Sigmoid colon (tissue), 7 donors: Measurements from ENCODE around the gene IMMP2L. TPM values are rescaled to one million over a fixed set of nuclear protein-coding genes. Genes with fewer than 3 reads are reported as not detected.
A peak's percentile ranks its signal among the peaks of the same experiment; 100 is the strongest.

Source experiments
- DNase-seq: peaks from one replicate; pipeline ENCODE4 v3.0.0-alpha.2; 2019
- H3K27ac ChIP-seq, 4 donors: fragments of 200-600 bp; sonication (generic); one replicate each; pipeline ENCODE4 v1.5.1; 2016 to 2019; ENCODE audit warnings: mild to moderate bottlenecking in 1 of 4
- H3K27me3 ChIP-seq, 3 donors: fragments of 200-600 bp; sonication (generic); one replicate each; pipeline ENCODE4 v1.5.1; 2019; ENCODE audit warnings: mild to moderate bottlenecking in 1 of 3
- H3K36me3 ChIP-seq, 4 donors: fragments of 200-600 bp; sonication (generic); one replicate each; pipeline ENCODE4 v1.5.1; 2016 to 2019
- H3K4me1 ChIP-seq, 4 donors: fragments of 200-600 bp; sonication (generic); one replicate each; pipeline ENCODE4 v1.5.1; 2017 to 2019
- H3K4me3 ChIP-seq, 4 donors: fragments of 200-600 bp; sonication (generic); one replicate each; pipeline ENCODE4 v1.5.1; 2017 to 2019; ENCODE audit warnings: mild to moderate bottlenecking in 2 of 4, moderate library complexity in 1 of 4
- H3K9me3 ChIP-seq, 4 donors: fragments of 200-600 bp in 3 of 4; sonication (generic) in 3 of 4; one replicate each; pipeline versions ENCODE4 v1.5.1 to v1.6.1; 2013 to 2019
- EP300 ChIP-seq, 4 donors: sonication (generic); formaldehyde crosslinking; IDR thresholded peaks; one replicate each; pipeline ENCODE4 v1.6.1; 2017; ENCODE audit warnings: antibody characterized with exemption in 4 of 4
- POLR2A ChIP-seq, 2 donors: fragments of 450-650 bp; IDR thresholded peaks; one replicate each; pipeline ENCODE4 v1.6.1; 2016; ENCODE audit warnings: antibody characterized with exemption in 2 of 2, mild to moderate bottlenecking in 2 of 2, moderate library complexity in 2 of 2
- POLR2AphosphoS5 ChIP-seq, 4 donors: sonication (generic); formaldehyde crosslinking; IDR thresholded peaks; one replicate each; pipeline ENCODE4 v1.6.1; 2017; ENCODE audit warnings: antibody characterized with exemption in 4 of 4
- WGBS, 2 donors: extraction: QIAGEN DNeasy Blood & Tissue Kit; methylation state at CpG; one replicate each; pipeline ENCODE4 v1.1.7; 2013; 5-methylcytosine and 5-hydroxymethylcytosine counted together
- intact Hi-C: fragments of 100-400 bp; cut with DNase I; formaldehyde crosslinking; loops from one replicate; pipeline ENCODE4 v1.15.1; 2023
- polyA plus RNA-seq, 3 donors: library from polyadenylated mRNA; stranded (reverse); fragments of 200-250 nt; gene quantifications; one replicate each; pipeline ENCODE4 v1.2.3, GENCODE V29; 2013
- total RNA-seq, 4 donors: library from RNA; depleted of rRNA; stranded (reverse); fragments of >200 nt; gene quantifications; one replicate each; pipeline ENCODE4 v1.1.0, GENCODE V29; 2016
- TF ChIP-seq, protein P1 (sequence below), 4 experiments: fragments of 450-650 bp in 3 of 4; fragments of 200-600 bp in 1 of 4; IDR thresholded peaks; one replicate each; pipeline ENCODE4 v1.5.1; 2016 to 2019; ENCODE audit warnings: antibody characterized with exemption in 4 of 4, mild to moderate bottlenecking in 3 of 4, moderate library complexity in 2 of 4
- donor health status: healthy with polysubstance abuse.
- donor health status: Bipolar disorder and iron deficiency.
- donor health status: healthy.

IMMP2L gene
- total and polyA plus RNA-seq, 7 donors = 2.5 to 57.9 (median 18.5) TPM

DNA sequence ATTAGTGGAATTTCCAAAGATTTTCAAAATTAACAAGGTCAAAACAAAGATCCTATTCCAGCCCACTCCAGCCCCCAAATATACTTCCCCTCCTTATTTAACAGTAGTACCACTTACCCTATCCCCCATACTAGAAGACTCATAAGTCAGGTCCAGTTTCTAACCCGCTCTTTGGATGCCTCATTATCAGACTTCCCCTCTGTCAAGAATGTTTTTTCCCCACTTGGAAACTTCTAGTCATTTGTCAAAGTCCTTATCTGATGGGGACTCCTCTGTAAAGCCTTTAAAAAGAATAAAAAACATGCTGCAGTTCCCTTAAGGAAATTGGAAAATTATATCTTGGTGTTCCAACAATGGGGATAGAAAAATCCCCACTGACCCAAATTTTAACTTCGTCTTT lies 70.1 kb downstream of the IMMP2L start:
- no peaks in the 10 kb centered on the region for H3K27me3 ChIP-seq
- no peaks in the 10 kb centered on the region for H3K36me3 ChIP-seq
- H3K27ac ChIP-seq = no peak overlapping the region
- H3K4me3 ChIP-seq = no peak overlapping the region
- no peaks in the 10 kb centered on the region for H3K9me3 ChIP-seq
- intact Hi-C loops = no loop called here
- H3K4me1 ChIP-seq = no peaks in the 10 kb centered on the region
- WGBS, 2 donors = 89 to 95% methylated on average over 2 of the region's 2 CpGs
- TF ChIP-seq, protein P1, sequence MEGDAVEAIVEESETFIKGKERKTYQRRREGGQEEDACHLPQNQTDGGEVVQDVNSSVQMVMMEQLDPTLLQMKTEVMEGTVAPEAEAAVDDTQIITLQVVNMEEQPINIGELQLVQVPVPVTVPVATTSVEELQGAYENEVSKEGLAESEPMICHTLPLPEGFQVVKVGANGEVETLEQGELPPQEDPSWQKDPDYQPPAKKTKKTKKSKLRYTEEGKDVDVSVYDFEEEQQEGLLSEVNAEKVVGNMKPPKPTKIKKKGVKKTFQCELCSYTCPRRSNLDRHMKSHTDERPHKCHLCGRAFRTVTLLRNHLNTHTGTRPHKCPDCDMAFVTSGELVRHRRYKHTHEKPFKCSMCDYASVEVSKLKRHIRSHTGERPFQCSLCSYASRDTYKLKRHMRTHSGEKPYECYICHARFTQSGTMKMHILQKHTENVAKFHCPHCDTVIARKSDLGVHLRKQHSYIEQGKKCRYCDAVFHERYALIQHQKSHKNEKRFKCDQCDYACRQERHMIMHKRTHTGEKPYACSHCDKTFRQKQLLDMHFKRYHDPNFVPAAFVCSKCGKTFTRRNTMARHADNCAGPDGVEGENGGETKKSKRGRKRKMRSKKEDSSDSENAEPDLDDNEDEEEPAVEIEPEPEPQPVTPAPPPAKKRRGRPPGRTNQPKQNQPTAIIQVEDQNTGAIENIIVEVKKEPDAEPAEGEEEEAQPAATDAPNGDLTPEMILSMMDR (IDR thresholded peaks at IDR 0.05) = no peak
- TF ChIP-seq POLR2A (IDR thresholded peaks at IDR 0.05) = no peak
- DNase-seq = no peak

DNA sequence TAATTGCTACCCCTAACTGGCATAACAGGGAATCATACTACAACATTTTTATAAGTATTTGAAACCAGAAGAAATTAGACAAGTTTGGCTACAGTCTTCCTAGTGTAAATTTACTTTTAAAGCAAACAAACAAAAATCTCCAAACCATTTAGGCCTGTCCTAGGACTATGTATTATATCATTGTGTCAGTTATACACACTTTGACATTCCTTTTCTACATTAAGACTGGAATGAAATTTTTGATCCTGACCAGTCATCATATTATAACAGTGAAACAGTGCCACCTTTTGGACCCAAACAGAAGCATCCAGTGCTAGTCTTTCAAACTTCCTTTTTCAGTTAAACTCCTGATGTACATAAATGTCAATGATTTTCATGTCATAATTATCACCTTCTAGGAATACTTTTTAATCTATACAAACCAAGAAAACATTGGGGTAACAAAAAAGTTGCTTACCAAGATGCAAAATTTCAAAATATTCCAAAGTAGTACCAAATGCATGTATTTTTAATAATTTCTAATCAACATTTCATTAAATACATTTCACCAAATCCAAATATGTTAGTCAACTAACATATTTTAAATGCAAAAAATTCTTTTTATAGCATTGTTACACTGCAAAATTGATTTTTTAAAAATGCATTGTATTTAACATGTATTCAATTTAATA lies 75.7 kb downstream of the IMMP2L start:
- Histone ChIP-seq H3K4me1 (peaks cover 0 to 3% (median 0%) of the 10 kb centered on the region in 4 donors), H3K4me3 (no peak overlapping the region), H3K36me3 (no peaks in the 10 kb centered on the region), H3K27me3 (no peaks in the 10 kb centered on the region), H3K27ac (no peak overlapping the region), H3K9me3 (no peaks in the 10 kb centered on the region)
- intact Hi-C loops = loop anchor here (5.0 kb wide), 1 partner anchor 394 kb away; the partner anchor contains the start of gene LRRN3
- no peak for DNase-seq
- TF ChIP-seq EP300 (IDR thresholded peaks at IDR 0.05) = no peak
- TF ChIP-seq, protein P1 (IDR thresholded peaks at IDR 0.05) = peak; percentile 23 to 64 (median 43)

DNA sequence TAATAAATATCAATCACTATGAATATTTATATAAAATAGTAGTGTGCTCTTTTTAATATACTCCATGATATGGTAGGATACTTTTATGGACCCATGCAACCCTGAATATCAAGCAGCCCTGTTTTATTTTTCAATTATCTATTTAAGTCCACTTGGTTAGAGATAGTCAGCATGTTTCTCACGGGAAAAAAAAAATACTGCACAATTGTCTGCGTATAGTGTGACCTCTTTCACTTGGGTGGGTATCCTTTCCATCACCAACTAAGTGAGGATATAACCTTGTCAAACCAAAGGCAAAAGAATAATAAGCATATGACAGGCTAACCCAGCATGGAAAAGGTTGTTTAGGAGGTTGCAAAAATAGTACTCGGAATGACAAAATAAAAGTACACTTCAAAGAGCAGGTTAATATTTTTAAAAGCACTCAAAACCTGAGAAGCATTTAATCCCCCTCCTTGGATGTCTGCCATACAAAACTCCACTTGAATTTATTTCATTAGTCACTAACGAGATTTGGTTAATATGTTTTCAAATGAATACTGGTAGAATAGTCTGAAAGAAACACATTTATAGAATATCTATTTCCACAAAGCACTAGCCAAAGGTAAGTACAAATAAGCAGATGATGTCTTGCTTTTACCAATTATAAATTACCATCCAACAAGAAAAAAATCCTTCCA lies 76.5 kb downstream of the IMMP2L start:
- no peaks in the 10 kb centered on the region for H3K27me3 ChIP-seq
- H3K27ac ChIP-seq = no peak overlapping the region
- H3K9me3 ChIP-seq = no peaks in the 10 kb centered on the region
- H3K4me3 ChIP-seq = no peak overlapping the region
- H3K36me3 ChIP-seq = no peaks in the 10 kb centered on the region
- H3K4me1 ChIP-seq = peaks cover 0 to 3% (median 0%) of the 10 kb centered on the region in 4 donors
- intact Hi-C loops = loop anchor here (5.0 kb wide), 1 partner anchor 394 kb away; the partner anchor contains the start of gene LRRN3
- TF ChIP-seq, protein P1 (IDR thresholded peaks at IDR 0.05) = no peak
- 92 to 93% methylated on average over 4 of the region's 4 CpGs for whole genome bisulfite sequencing, 2 donors
- DNase-seq = no peak

DNA sequence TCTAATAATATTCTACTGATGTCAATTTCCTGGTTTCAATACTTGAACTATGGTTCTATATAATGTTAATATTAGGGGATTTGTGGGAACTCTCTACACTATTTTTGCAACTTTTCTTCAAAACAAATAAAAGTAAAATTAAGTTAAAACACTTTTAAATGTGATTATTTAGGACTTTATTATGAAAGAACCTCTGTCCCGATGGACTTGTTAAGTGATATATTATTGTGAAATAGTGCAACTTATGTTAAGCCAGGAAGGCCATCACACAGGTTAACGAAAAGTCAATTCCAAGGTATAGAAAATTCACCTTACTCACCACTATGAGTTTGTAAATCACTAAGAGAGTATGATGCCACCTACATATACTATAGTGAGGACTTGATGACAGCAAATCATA lies 79.2 kb downstream of the IMMP2L start:
- H3K27ac ChIP-seq = no peak overlapping the region
- H3K9me3 ChIP-seq = no peaks in the 10 kb centered on the region
- no peak for DNase-seq
- TF ChIP-seq POLR2A (IDR thresholded peaks at IDR 0.05) = no peak
- TF ChIP-seq, protein P1 (IDR thresholded peaks at IDR 0.05) = no peak
- no peak for TF ChIP-seq EP300 (IDR thresholded peaks at IDR 0.05)
- no peak for TF ChIP-seq POLR2AphosphoS5 (IDR thresholded peaks at IDR 0.05)
- 74 to 98% methylated on average over 2 of the region's 2 CpGs for WGBS, 2 donors
- H3K27me3 ChIP-seq = no peaks in the 10 kb centered on the region
- intact Hi-C loops = no loop called here
- no peaks in the 10 kb centered on the region for H3K36me3 ChIP-seq
- peaks cover 0 to 3% (median 0%) of the 10 kb centered on the region in 4 donors for H3K4me1 ChIP-seq
- H3K4me3 ChIP-seq = no peak overlapping the region
